Fibroblast of the conjunctiva (primary cell): ENCODE results near the gene NOTUM.

Experiments
- DNase-seq: peaks from one replicate; pipeline ENCODE4 v3.0.0-alpha.2; 2010; ENCODE audit warnings: low read depth

NOTUM gene

DNA sequence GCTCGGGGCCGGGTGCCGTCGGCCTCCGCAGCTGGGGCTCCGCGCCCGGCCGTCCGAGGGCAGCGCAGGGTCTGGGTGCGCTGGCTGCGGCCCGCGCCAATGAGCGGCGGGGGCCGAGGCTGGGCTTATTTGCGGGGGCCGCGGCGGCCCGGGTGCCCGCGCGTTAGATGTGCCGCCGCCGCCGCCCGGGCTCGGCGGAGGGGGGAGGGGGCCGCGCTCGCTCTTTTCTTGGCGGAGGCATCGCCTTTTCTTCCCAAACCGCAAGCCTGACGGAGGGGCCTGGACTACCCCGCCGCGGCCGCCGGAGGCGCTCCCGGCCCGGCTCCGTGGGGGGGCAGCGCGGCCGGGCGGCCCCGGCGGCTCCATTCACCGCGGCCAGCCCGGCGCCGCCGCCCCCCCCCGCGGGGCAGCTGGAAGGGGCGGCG lies at the start of gene NOTUM:
Gene NOTUM (minus strand): TSS at position 101 of the 425 bp plus-strand sequence. CDS start 278 bp downstream, outside the sequence.
- DNase-seq: no peak

DNA sequence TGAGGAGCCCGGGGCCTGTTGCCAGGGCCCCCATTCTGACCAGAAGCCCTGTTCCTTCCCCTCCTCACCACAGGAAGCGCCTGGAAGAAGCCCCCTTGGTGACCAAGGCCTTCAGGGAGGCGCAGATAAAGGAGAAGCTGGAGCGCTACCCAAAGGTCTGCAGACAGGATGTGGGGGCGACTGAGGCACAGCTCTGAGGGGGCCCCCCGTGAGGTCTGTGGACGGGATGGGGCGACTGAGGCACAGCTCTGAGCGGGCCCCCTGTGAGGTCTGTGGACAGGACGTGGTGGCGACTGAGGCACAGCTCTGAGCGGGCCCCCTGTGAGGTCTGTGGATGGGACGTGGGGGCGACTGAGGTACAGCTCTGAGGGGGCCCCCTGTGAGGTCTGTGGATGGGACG lies 48.4 kb upstream of the NOTUM start:
- no peak for DNase-seq

DNA sequence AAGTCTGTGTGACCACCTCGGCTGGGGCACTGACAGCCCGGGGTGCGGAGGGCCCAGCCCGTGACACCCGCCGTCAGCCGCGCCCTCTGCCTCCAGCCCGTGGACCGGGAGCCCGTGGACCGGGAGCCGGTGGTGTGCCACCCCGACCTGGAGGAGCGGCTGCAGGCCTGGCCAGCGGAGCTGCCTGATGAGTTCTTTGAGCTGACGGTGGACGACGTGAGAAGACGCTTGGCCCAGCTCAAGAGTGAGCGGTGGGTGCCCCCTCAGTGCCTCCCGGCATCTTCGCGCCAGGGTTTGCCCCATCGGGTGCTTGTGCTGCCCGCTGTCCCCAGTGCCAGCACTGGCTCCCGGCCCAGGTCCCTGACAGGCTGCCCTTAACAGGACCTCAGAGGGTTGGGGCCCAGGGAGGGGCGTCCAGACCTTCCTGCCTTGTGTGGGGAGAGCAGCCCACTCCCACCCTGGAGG lies 48.0 kb upstream of the NOTUM start:
- DNase-seq: no peak

DNA sequence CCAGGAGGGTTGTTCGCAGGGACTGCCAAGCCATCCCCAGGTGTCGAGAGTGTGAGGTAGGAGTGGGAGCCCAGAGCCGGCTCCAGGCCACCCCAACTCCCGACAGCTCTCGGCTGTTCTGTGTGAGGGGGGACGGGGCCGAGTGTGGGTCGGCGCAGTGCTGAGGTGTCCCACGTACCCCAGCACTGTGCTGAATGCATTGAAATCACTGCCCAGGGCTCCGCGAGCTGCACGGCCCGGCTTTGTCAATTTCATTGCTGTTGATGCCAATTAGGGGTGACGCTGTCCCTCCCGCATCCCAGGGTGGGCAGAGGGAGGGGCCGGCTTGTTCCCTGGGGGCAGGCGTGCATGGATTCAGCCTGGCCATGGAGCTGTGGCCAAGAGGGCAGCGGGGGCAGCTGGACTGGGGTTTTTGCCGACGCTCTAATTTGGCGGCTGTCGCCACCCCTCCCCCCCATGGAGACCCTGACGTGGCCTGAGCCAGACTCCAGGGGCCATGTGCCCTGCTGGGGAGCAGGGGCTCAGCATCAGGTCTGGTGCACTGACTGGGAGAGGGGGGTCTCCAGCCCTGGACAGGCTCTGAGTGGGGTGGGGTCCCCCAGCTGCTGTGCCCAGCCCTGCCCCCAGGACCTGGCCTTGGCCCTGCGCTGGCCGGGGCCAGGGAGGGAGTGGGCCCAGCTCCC lies 47.4 kb upstream of the NOTUM start:
- DNase-seq: no peak

DNA sequence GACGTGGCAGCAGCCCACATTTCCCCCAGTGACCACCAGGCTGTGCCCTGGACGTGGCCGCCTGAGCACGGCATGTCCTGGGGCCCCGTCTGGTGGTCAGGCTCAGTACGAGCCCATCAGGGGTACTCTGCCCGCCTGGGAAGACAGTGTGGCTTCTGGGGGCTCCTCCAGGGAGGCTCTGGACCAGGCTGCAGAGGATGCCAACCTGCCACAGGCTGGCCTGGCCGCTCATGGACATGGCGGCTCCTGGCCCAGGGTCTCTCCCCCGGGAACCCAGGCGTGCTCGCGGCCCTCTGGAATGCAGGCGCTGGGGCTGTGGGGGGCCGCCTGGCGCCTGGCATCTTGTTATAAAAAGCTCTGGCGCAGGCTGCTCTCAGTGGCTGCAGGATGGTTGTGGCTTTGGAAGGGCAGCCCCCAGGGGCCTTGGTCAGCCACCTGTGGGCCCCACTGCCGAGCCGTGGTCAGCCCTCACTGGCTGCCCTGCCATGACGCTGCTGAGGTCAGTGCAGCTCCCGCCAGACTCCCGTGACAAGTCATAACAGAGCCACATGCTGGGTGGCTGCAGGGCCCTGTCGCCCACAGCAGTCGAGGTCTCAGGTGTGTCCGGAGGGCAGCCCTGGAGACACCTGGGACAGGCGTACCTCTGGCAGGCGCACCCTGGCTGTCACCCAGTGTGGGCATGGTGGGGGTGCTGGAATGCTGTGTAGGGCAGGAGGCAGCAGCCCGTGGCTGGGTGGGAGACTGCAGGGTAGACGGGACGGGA lies 46.7 kb upstream of the NOTUM start:
- DNase-seq: no peak

DNA sequence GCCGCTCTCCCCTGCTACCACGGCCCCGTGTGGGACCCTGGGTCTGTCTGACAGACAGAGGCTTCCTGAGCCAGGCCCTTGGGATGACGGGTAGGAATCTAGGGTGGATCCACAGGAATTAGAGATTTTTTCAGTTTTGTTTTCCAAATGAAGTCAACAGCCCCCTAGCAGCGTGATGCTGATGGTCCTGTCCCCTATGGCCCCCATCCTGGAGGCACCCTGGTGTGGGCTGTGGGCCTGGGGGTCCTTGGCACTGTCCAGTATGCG lies 46.2 kb upstream of the NOTUM start:
- DNase-seq: no peak

DNA sequence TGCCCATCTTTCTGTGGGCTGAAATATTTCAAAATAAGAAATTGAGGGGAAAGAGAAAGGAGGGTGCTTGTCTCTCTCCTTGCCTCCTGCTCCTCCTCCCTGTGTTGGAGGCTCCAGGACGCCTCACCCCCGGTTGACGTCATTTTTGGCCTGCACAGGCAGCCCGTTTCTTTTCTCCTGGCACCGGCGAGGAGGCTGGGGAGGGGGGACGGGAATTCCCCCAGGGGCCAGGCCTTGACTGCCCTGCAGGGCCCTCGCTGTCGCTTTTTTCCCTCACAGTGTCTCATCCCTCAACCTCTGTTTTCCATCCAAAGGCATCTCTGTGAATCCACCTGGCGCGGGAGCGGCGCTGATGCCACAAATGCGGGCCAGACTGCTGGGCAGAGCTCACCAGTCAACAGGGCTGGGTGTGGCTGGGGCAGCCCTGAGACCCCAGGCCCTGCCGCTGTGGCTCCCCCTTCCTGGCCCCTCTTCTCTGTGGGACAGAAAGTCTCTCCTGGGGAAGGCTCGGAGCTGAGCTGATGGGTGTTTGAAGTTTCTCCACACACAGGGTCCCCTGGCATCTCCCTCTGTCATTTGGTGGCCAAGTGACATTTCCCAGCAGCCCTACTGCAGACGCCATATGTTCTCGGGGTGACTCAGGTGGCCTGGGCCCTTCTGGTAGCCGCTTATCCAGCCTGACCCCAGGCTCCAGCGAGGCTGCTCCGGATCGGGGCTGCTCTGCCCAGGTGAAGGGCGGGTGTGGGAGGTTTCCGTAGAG lies 45.7 kb upstream of the NOTUM start:
- DNase-seq: peak; percentile 23

DNA sequence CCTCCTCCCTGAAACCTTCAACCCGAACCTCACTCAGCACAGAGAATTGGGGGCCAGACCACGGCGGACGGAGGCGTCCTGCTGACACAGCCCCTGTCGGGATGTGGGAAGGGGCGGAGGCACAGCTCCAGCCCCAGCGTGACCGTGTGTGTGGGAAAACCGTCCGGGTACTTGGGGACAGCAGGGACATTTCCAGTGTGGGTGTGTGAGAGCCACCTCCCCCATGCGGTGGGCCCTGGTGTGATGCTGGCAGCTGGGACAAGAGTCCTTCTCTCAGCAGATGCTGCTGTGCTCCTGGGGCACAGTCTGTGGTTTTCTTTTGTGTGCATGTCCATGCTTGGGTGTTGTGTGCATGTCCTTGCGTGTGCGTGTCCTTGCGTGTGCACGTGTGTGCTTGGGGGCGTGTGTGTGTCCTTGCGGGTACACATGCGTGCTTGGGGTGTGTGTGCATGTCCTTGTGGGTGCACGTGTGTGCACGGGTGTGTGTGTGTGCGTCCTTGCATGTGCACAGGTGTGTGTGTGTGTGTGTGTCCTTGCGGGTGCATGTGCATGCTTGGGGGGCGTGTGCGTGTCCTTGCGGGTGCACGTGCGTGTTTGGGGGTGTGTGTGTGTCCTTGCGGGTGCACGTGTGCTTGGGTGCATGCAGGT lies 44.8 kb upstream of the NOTUM start:
- no peak for DNase-seq

DNA sequence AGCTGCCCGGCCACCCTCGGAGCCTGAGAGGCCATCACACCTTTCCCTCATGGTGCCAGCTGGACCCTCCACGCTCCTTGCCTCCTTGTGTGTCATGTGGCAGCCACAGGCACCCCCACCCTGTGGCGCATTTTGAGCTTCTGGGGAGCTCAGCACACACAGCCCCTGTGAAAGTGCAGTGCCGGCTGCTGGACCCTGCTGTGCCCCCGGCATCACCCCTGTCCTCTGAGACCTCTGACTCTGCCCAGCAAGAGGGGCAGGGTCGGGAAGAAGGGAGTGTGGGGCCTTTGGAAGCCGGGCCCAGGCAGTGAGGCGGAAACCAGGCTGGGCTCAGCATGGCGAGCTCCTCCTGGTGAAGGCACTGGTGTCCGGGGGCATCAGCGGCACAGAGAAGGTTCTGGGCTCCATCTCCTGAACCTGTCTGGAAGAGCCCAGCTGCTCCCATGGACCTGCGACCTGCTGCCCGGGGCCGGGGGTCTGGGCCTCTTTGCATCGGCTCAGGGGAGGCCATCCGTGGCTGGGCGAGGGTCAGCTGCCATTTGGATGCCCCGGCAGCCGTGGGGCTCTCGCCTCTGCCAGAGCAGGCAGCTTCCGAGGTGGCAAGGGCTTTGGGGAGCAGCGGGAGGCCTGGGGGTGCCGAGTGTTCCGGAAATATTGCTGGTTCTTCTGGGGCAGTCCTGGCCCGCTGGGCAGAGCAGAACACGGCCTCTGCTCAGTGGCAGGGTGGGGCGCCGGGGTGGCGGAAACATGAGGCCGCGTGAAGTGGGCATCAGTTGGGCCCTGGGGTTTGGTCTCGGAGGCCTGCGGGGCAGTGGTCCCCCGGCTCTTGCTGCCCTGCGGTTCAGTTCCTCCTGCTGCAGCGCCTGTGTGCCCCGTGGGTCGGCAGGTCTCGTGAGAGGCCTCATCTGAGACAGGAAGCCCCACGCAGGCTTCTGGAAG lies 43.8 kb upstream of the NOTUM start:
- DNase-seq: no peak

DNA sequence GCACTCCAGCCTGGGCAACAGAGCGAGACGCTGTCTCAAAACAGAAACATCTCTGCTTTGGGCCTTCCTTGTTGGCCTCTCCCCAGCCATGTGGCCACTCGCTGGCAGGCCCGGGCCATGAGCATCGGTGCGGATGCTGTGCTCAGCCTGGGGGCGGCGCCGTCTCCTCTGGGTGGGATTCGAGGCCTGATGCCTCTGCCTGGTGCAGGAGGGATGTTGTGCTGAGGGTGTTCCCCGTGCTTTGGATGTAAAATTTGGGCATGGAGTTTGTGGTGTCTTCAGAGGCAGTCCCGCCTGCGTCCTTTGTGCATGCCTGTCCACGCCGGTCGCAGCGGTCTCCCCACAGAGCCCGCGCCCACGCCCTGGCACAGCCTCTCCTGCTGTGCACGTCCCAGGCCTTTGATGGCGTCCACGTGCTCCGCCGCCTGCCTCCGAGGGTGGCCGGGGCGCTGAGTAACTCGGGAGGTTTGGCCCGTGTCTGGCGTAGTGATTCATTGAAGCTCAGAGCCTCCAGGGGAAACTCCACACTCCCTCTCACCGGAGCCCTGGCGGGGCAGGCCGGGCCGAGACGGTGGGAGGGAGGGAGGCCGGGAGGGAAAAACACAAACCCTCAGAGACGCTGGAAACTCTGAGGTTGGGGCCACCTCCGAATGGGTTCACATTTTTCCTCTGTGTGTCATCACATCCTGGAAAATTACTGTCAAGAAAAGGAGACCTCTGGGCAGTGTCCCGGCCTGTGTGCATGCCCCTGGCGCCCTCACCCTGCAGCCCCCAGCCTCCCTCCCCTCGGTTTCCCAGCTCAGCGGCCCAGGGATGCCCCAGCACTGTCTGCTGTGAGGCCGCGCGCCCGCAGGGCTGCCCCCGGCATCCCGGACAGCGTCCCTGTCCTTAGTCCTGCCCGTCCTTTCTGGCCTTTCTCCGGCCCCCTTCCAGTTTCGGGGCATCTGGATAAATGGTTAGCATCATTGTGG lies 42.7 kb upstream of the NOTUM start:
- peak; percentile 69 for DNase-seq

DNA sequence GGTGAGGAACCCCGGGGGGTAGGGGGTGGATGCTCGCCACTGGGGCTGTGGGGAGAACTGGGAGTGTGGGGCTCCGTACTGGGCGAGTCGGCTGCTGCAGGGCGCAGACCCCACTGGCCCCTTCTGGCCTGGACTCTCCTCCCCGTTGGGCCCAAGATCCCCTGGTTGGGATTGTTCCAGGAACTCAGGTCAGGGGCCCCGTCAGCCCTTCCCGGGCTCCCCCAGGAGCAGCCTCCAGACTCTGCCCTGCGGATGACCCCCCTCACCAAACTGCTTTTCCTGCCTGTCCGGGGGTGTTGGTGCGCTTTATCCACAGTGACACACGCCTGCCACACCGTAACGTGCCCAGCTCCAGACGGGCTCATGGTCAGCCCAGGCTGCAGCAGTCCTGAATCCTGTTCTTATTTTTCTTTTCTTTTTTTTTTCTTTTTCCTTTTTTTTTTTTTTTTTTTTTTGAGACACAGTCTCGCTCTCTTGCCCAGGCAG lies 40.6 kb upstream of the NOTUM start:
- no peak for DNase-seq

DNA sequence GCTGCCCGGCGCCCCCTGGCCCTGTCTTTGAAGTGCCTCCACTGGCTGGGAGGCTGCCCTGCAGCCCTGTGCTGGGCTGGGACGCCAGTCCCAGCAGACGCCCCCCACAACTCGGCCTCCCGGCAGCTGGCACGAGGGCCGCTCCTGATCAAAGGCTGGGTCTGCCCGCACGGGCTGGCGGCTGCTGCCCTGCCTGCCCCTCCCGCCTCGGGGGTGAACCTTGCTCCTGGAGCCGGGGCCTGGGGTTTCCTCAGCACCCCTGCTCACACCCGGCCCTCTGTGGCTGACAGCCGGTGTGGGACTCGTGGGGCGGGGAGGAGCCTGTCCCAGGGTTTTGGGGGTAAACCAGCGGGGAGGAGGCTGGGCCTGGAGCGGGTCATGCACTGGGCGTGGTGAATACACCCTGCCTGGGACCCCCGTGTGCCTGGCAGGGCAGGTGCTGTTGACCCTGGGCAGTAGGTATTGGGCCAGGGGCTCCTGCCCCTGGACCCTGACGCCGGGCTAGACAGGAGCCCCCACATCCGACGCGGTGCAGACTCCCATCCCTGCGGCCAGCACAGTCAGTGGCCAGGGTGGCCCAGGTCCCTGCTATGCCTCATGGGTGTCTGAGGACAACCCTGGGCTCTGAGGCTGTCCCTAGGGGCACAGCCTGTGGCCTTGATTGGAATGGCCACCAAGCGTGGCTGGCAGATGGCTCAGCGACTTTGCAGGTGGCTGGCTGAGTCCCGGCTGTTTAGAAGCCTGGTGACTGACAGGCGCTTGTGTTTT lies 40.0 kb upstream of the NOTUM start:
- no peak for DNase-seq

DNA sequence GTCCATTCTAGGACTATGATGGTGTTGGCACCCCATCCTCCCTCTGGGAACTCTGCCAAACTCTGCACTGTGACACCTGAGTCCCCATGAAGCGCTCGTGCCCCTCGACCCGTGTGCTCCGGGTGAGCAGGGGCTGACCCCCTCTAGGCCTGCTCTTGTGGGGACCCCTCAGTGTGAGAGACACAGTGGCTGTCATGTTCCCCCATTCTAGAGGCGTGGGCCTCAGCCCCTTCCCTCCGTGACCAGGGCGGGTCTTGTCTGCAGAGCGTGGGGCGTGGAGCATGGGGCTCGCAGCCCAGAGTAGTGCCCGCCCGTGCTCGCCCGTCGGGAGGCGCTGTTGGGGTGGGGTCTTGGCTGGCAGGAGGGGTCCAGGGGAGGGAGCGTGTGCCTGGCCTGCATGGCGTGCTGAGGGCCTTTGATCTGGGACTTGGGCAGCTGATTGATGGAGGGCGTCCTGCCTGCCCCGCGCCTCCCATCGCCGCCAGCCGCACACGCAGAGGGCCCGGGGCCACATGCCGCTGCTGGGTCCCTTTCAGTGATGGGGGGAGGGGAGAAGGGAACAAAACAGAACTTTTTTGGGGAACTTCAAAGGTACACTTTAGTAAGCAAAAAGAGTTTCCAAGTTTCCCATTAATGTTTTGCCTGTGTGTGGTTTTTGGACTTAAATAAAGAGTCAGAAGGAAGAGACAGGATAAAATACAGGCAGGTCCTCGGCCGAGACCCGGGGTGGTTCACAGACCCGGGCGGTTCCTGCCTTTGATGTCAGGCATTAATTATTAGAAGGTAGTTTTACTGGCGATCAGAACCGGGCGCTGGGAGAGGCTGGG lies 39.2 kb upstream of the NOTUM start:
- DNase-seq: no peak

DNA sequence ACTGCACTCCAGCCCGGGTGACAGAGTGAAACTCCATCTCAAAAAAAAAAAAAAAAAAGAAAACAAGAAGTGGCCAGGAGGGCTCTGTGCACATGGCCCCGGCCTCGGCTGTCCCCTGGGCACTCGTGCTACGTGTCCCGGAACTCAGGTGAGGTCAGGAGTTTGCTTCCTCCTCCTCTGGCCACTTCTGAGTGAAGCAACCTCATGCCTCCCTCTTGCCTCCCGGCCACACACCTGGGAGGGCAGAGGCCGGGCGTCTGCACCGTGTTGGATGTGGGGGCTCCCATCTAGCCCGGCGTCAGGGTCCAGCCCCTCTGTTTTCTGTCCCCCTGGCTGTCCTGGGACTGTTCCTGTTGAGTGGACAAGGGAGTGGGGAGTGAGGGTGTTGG lies 38.6 kb upstream of the NOTUM start:
- DNase-seq: no peak

DNA sequence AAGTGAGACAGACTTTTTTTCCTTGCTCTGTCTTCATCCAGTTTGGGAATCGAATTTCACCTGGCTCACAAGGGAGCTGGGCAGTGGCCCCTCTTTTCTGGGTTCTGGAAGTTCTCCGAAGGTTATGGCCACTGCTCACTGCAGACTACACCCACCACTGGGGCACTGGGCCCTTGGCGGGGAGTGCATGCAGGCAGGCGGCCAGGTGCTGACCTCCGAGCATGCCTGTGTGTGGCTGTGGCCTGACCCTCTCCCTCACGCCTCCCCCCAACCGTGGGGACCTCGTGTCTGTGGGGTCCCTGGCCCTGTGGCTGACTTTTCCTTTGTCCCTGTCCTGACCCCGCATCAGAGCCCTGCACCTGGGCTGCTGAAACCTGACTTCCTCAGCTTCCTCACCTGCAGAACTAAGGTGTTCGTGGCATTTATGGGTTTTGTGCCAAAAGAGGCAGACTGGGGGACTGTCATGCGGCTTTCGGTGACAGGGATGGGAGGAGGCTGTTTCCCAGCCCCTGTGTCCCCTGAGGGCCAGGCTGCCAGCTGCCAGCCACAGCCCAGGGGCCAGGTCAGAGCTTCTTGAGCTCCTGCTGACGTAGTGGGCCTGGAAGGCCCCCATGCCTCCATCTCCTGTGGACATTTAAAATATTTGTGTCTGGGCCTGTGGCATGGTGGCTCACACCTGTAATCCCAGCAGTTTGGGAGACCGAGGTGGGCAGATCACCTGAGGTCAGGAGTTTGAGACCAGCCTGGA lies 37.9 kb upstream of the NOTUM start:
- DNase-seq: no peak

DNA sequence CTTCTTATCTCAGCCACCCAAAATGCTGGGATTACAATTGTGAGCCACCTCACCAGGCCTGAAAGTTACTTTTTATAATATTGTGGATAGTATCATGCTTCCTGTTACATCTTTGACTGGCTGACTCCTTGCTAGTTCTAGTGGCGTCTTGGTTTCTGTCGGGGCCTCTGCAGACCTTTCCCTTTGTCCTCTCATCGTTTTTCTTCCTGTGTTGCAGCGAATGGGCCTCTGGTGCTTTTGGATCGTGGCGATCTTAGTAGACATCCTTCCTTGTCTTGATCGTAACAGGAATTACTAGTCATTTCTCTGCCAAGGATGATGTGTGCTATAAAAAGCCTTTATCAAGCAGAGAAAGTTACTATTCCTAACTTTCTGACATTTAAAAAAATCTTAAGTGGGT lies 37.2 kb upstream of the NOTUM start:
- no peak for DNase-seq

DNA sequence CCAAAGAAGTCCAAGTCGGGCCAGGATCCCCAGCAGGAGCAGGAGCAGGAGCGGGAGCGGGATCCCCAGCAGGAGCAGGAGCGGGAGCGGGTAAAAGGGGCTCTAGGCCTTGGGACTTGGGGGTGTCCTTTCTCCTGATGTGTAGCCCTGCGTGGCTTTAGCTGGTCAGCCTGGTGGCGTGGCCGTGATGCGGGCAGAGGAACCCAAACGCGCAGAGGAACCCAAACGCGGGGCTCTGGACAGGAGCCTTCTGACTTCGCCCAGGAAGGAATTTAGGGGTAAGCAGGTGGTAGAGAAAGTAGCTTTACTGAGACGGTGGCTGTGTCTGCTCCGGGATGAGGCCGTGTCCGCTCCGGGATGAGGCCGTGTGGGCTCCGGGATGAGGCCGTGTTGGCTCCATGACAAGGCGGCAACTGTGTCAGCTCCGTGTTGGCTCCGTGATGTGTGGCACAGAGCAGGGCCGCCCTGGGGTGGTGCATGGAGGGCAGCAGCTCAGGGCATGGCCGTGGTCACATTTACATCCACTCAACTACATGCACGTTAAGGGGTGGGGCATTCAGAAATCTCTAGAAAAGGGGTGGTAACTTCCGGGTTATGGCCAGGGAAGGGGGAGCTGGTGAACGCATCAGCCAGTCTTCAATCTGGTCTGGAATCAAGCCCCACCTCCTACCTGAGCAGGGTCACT lies 35.9 kb upstream of the NOTUM start:
- no peak for DNase-seq
